Astrocyte (in vitro differentiated cells and primary cell): ENCODE results near the gene PTPRK.

Experiments used
- CTCF ChIP-seq: IDR thresholded peaks from 2 replicates; pipeline ENCODE4 v1.5.1; 2011; ENCODE audit warnings: low read depth, mild to moderate bottlenecking, inconsistent platforms, low read length, moderate library complexity; ENCODE audit not compliant: insufficient read depth
- EZH2 ChIP-seq: IDR thresholded peaks from 2 replicates; pipeline ENCODE4 v1.6.1; 2012; ENCODE audit warnings: mild to moderate bottlenecking, low read length, inconsistent platforms; ENCODE audit not compliant: insufficient read depth

GRCh38 chr6:128171182-128171581, 349.2 kb downstream of the PTPRK start:
- TF ChIP-seq CTCF (no peak), EZH2 (no peak)
